B cell (primary cell): ENCODE measurements around the gene NOP9.

ENCODE experiments used
- CTCF ChIP-seq: fragments of 200-600 bp; IDR thresholded peaks from one replicate; pipeline ENCODE4 v1.8.0; 2022; ENCODE audit warnings: antibody characterized with exemption, mild to moderate bottlenecking
- EZH2 ChIP-seq: IDR thresholded peaks from 2 replicates; pipeline ENCODE4 v1.6.1; 2012; ENCODE audit warnings: borderline replicate concordance, low read depth, mild to moderate bottlenecking, moderate library complexity, low read length; ENCODE audit not compliant: insufficient read depth, poor library complexity, severe bottlenecking

GRCh38 chr14:24296341-24297157 is 3.1 kb upstream of the NOP9 start:
- TF ChIP-seq EZH2: no peak
- peak; percentile 83 for TF ChIP-seq CTCF
